MM.1S (cell line): ENCODE results near the gene ACTL7A.
"Not testable (repeated sequence)": the region's sequence is repeated elsewhere in the genome, so short reads cannot be mapped to it uniquely, and the experiment has no call there.

Source experiments
- DNase-seq: peaks from one replicate; pipeline ENCODE4 v3.0.0-alpha.2; 2015
- H2AFZ ChIP-seq: fragments of 300-600 bp; sonication (generic); 2 replicates; pipeline ENCODE4 v1.6.0; 2016; ENCODE audit warnings: antibody characterized with exemption, low read length
- H3F3A ChIP-seq: fragments of 300-600 bp; sonication (generic); 2 replicates; pipeline ENCODE4 v1.6.1; 2016; ENCODE audit warnings: mild to moderate bottlenecking, antibody characterized with exemption, low read length, moderate library complexity, mixed read lengths; ENCODE audit not compliant: insufficient read depth
- H3K27ac ChIP-seq: fragments of 300-600 bp; sonication (generic); 2 replicates; pipeline ENCODE4 v1.5.1; 2016; ENCODE audit warnings: mild to moderate bottlenecking, low read length
- H3K27me3 ChIP-seq: fragments of 300-600 bp; sonication (generic); replicated peaks from 2 replicates; pipeline ENCODE4 v1.6.0; 2016; ENCODE audit warnings: low read length; ENCODE audit not compliant: insufficient read depth
- H3K36me3 ChIP-seq: fragments of 300-600 bp; sonication (generic); replicated peaks from 2 replicates; pipeline ENCODE4 v1.6.1; 2016; ENCODE audit warnings: mild to moderate bottlenecking, low read length, mixed read lengths; ENCODE audit not compliant: insufficient read depth
- H3K4me1 ChIP-seq: fragments of 300-600 bp; sonication (generic); 2 replicates; pipeline ENCODE4 v1.6.1; 2016; ENCODE audit warnings: low read length, mixed read lengths
- H3K4me2 ChIP-seq: fragments of 300-600 bp; sonication (generic); 2 replicates; pipeline ENCODE4 v1.6.0; 2016; ENCODE audit warnings: low read depth, low read length
- H3K4me3 ChIP-seq: fragments of 300-600 bp; sonication (generic); 2 replicates; pipeline ENCODE4 v1.5.1; 2016; ENCODE audit warnings: low read length, mixed read lengths
- H3K79me2 ChIP-seq: fragments of 300-600 bp; sonication (generic); 2 replicates; pipeline ENCODE4 v1.6.1; 2016; ENCODE audit warnings: mixed run types, low read length, mixed read lengths
- H3K9ac ChIP-seq: fragments of 300-600 bp; sonication (generic); 2 replicates; pipeline ENCODE4 v1.6.1; 2016; ENCODE audit warnings: low read length, mixed read lengths
- H3K9me2 ChIP-seq: fragments of 300-600 bp; sonication (generic); replicated peaks from 2 replicates; pipeline ENCODE4 v1.6.1; 2016; ENCODE audit warnings: mild to moderate bottlenecking, low read length, mixed read lengths; ENCODE audit not compliant: insufficient read depth
- H3K9me3 ChIP-seq: fragments of 300-600 bp; sonication (generic); replicated peaks from 2 replicates; pipeline ENCODE4 v1.6.1; 2016; ENCODE audit warnings: mild to moderate bottlenecking, low read length, mixed read lengths; ENCODE audit not compliant: insufficient read depth
- H4K20me1 ChIP-seq: fragments of 300-600 bp; sonication (generic); 2 replicates; pipeline ENCODE4 v1.6.1; 2016; ENCODE audit warnings: mild to moderate bottlenecking, low read length, moderate library complexity, mixed read lengths; ENCODE audit not compliant: insufficient read depth
- CTCF ChIP-seq: fragments of 300-600 bp; sonication (generic); IDR thresholded peaks from 2 replicates; pipeline ENCODE4 v1.5.1; 2016; ENCODE audit warnings: antibody characterized with exemption, low read length, mixed read lengths
- EZH2 ChIP-seq: fragments of 300-600 bp; sonication (generic); optimal IDR thresholded peaks from 2 replicates; pipeline ENCODE3; 2017; ENCODE audit warnings: low read depth, mild to moderate bottlenecking, antibody characterized with exemption, low read length, mixed read lengths
- EZH2phosphoT487 ChIP-seq: fragments of 300-600 bp; sonication (generic); IDR thresholded peaks from 2 replicates; pipeline ENCODE4 v1.6.1; 2018; ENCODE audit warnings: antibody characterized with exemption, low read length

The ACTL7A gene

GRCh38 chr9:108845507-108845906 lies 16.6 kb upstream of the ACTL7A start:
- no peak for DNase-seq

GRCh38 chr9:108845947-108846346 lies 16.1 kb upstream of the ACTL7A start:
- no peaks in the 10 kb centered on the region for H3K36me3 ChIP-seq
- H3F3A ChIP-seq, result no peaks in the 10 kb centered on the region
- H3K4me1 ChIP-seq, result no peaks in the 10 kb centered on the region
- no peak overlapping the region for H2AFZ ChIP-seq
- no peak overlapping the region for H3K4me2 ChIP-seq
- no peak overlapping the region for H3K9ac ChIP-seq
- DNase-seq, result no peak
- no peaks in the 10 kb centered on the region for H3K9me2 ChIP-seq
- TF ChIP-seq EZH2phosphoT487 (no peak), EZH2 (no peak), CTCF (no peak)
- no peaks in the 10 kb centered on the region for H3K9me3 ChIP-seq
- H3K4me3 ChIP-seq, result no peak overlapping the region
- H3K27ac ChIP-seq, result no peak overlapping the region
- H4K20me1 ChIP-seq, result no peaks in the 10 kb centered on the region
- no peaks in the 10 kb centered on the region for H3K27me3 ChIP-seq
- no peaks in the 10 kb centered on the region for H3K79me2 ChIP-seq

More at GRCh38 chr9:108845507-108845906, 16.6 kb upstream of the ACTL7A start:
- H4K20me1 ChIP-seq, result no peaks in the 10 kb centered on the region
- no peak overlapping the region for H3K9ac ChIP-seq
- H3K9me3 ChIP-seq, result no peaks in the 10 kb centered on the region
- H3K4me3 ChIP-seq, result no peak overlapping the region
- H3K27ac ChIP-seq, result no peak overlapping the region
- no peaks in the 10 kb centered on the region for H3K36me3 ChIP-seq
- no peak for TF ChIP-seq EZH2phosphoT487
- TF ChIP-seq CTCF, result no peak
- TF ChIP-seq EZH2, result no peak
- no peaks in the 10 kb centered on the region for H3F3A ChIP-seq
- no peaks in the 10 kb centered on the region for H3K4me1 ChIP-seq
- H3K4me2 ChIP-seq, result no peak overlapping the region
- no peaks in the 10 kb centered on the region for H3K79me2 ChIP-seq
- H3K27me3 ChIP-seq, result no peaks in the 10 kb centered on the region
- H3K9me2 ChIP-seq, result no peaks in the 10 kb centered on the region
- no peak overlapping the region for H2AFZ ChIP-seq

- not testable (repeated sequence) for H4K20me1 ChIP-seq, H3K9me2 ChIP-seq, H3K9me3 ChIP-seq, H3K27ac ChIP-seq, H3K4me1 ChIP-seq, H3F3A ChIP-seq, H3K79me2 ChIP-seq, H3K4me3 ChIP-seq, H3K4me2 ChIP-seq, H3K9ac ChIP-seq, DNase-seq, H2AFZ ChIP-seq, H3K27me3 ChIP-seq, H3K36me3 ChIP-seq
Measured at GRCh38 chr9:108848296-108848695, 13.8 kb upstream of the ACTL7A start.

- no peak for DNase-seq
- H3K9me3 ChIP-seq, result no peaks in the 10 kb centered on the region
- no peaks in the 10 kb centered on the region for H3K4me1 ChIP-seq
- no peaks in the 10 kb centered on the region for H3K27me3 ChIP-seq
- no peaks in the 10 kb centered on the region for H3K79me2 ChIP-seq
- H4K20me1 ChIP-seq, result no peaks in the 10 kb centered on the region
- H3K9me2 ChIP-seq, result no peaks in the 10 kb centered on the region
- no peak overlapping the region for H2AFZ ChIP-seq
- no peak overlapping the region for H3K27ac ChIP-seq
- H3F3A ChIP-seq, result no peaks in the 10 kb centered on the region
- no peak overlapping the region for H3K9ac ChIP-seq
- no peak overlapping the region for H3K4me3 ChIP-seq
- no peaks in the 10 kb centered on the region for H3K36me3 ChIP-seq
- no peak overlapping the region for H3K4me2 ChIP-seq
- TF ChIP-seq CTCF, result no peak
- TF ChIP-seq EZH2phosphoT487, result no peak
- no peak for TF ChIP-seq EZH2
Measured at GRCh38 chr9:108850293-108850897, 11.7 kb upstream of the ACTL7A start.
